GM21423 (cell line): ENCODE results near the gene TP53BP2.

Experiments used
- ATAC-seq: cut with Tn5 transposase; IDR thresholded peaks from one replicate; pipeline ENCODE4 v1.9.1; 2021; ENCODE audit warnings: mild to moderate bottlenecking, moderate library complexity; ENCODE audit not compliant: unreplicated experiment

TP53BP2 gene

GRCh38 chr1:223770621-223771315, 75.0 kb downstream of the TP53BP2 start:
- no peak for ATAC-seq

- no peak for ATAC-seq
These were observed 79.9 kb downstream of the TP53BP2 start for GRCh38 chr1:223765719-223766340.

GRCh38 chr1:223765036-223765718, 80.6 kb downstream of the TP53BP2 start:
- ATAC-seq, result no peak

GRCh38 chr1:223763881-223764280, 81.9 kb downstream of the TP53BP2 start:
- no peak for ATAC-seq

- no peak for ATAC-seq
These were observed 82.5 kb downstream of the TP53BP2 start for GRCh38 chr1:223763251-223763650.

GRCh38 chr1:223761411-223761810, 84.3 kb downstream of the TP53BP2 start:
- ATAC-seq, result no peak

- no peak for ATAC-seq
These were observed 84.9 kb downstream of the TP53BP2 start for GRCh38 chr1:223760833-223761232.

GRCh38 chr1:223759273-223759672, 86.5 kb downstream of the TP53BP2 start:
- no peak for ATAC-seq

GRCh38 chr1:223758734-223759133, 87.0 kb downstream of the TP53BP2 start:
- no peak for ATAC-seq

GRCh38 chr1:223756806-223757700, 88.7 kb downstream of the TP53BP2 start:
- no peak for ATAC-seq

GRCh38 chr1:223755992-223756775, 89.6 kb downstream of the TP53BP2 start:
- ATAC-seq, result no peak

- no peak for ATAC-seq
These were observed 90.3 kb downstream of the TP53BP2 start for GRCh38 chr1:223755432-223755792.

- ATAC-seq, result no peak
These were observed 90.9 kb downstream of the TP53BP2 start for GRCh38 chr1:223754681-223755431.

- no peak for ATAC-seq
These were observed 92.8 kb downstream of the TP53BP2 start for GRCh38 chr1:223752721-223753515.

- no peak for ATAC-seq
These were observed 94.1 kb downstream of the TP53BP2 start for GRCh38 chr1:223751696-223752095.

- ATAC-seq, result no peak
These were observed 94.8 kb downstream of the TP53BP2 start for GRCh38 chr1:223750730-223751570.

GRCh38 chr1:223748773-223749733, 96.7 kb downstream of the TP53BP2 start:
- peak; percentile 73 for ATAC-seq
